GM12878 (cell line): ENCODE data around the gene EXOC3L1. TPM values are rescaled to one million over a fixed set of nuclear protein-coding genes. Genes with fewer than 3 reads are reported as not detected.

Source experiments
- ATAC-seq: fragments of 200-7000 bp; cut with Tn5 transposase; 3 replicates; pipeline ENCODE4 v1.9.1; 2020; ENCODE audit warnings: mild to moderate bottlenecking, moderate library complexity
- BruUV-seq: library from RNA; stranded (reverse); fragments of 400-500 nt; replicated peaks from 2 replicates; lab custom pipeline; 2021; lab: Mats Ljungman, UMichigan
- CTCF ChIA-PET: fragments of 300-600 bp; sonication (Branson Sonifier 250); formaldehyde crosslinking; extraction: SDS; loops from one replicate; lab custom pipeline; 2021; ENCODE audit warnings: inconsistent platforms; lab: Yijun Ruan, JAX
- POLR2A ChIA-PET: fragments of 350-600 bp; formaldehyde crosslinking; extraction: SDS; loops from one replicate; lab custom pipeline; 2021; ENCODE audit warnings: inconsistent platforms; lab: Charles Lee
- RAD21 ChIA-PET: fragments of 300-600 bp; sonication (Branson Sonifier 250); formaldehyde crosslinking; loops from one replicate; lab custom pipeline; 2023; ENCODE audit warnings: antibody characterized with exemption; ENCODE audit not compliant: unreplicated experiment; lab: Charles Lee
- SMC1A ChIA-PET: fragments of 300-600 bp; sonication (Branson Sonifier 250); formaldehyde crosslinking; loops from one replicate; lab custom pipeline; 2023; ENCODE audit not compliant: unreplicated experiment, uncharacterized antibody; lab: Charles Lee
- DNase-seq: peaks from one replicate; pipeline ENCODE4 v3.0.0-alpha.2; 2011; ENCODE audit warnings: low read depth, low spot score
- FAIRE-seq: peaks from 3 replicates; lab custom pipeline; 2011; peaks lifted over from hg19 to GRCh38; lab: Jason Lieb, UNC
- H2AFZ ChIP-seq: 2 replicates; pipeline ENCODE4 v1.6.0; 2011; ENCODE audit warnings: low read depth, low read length, control low read depth; ENCODE audit not compliant: control insufficient read depth
- H3K27ac ChIP-seq: 2 replicates; pipeline ENCODE4 v1.5.1; 2011; ENCODE audit warnings: control low read depth; ENCODE audit not compliant: control insufficient read depth, insufficient read depth
- H3K27me3 ChIP-seq, 2 experiments: replicated peaks in 1 of 2; 2 replicates each; pipeline versions ENCODE4 v1.6.0 to v1.6.1; 2011; ENCODE audit warnings: low read length in 1 of 2; ENCODE audit not compliant: control insufficient read depth in 2 of 2, insufficient read depth in 2 of 2
- H3K36me3 ChIP-seq, 2 experiments: 2 replicates each; pipeline ENCODE4 v1.5.1; 2011; ENCODE audit warnings: low read length in 1 of 2; ENCODE audit not compliant: control insufficient read depth in 2 of 2, insufficient read depth in 2 of 2
- H3K4me1 ChIP-seq: 2 replicates; pipeline ENCODE4 v1.6.1; 2011; ENCODE audit warnings: mild to moderate bottlenecking, low read length, moderate library complexity, mixed read lengths; ENCODE audit not compliant: control insufficient read depth, insufficient read depth
- H3K4me2 ChIP-seq: 2 replicates; pipeline ENCODE4 v1.6.0; 2011; ENCODE audit warnings: control low read depth; ENCODE audit not compliant: control insufficient read depth, insufficient read depth
- H3K4me3 ChIP-seq: fragments of 200-600 bp; sonication (generic); 2 replicates; pipeline ENCODE4 v1.5.1; 2016
- H3K79me2 ChIP-seq: 2 replicates; pipeline ENCODE4 v1.6.0; 2011; ENCODE audit warnings: low read length; ENCODE audit not compliant: control insufficient read depth, insufficient read depth
- H3K9ac ChIP-seq: 2 replicates; pipeline ENCODE4 v1.8.0; 2011; ENCODE audit warnings: low read length, control low read depth, mixed read lengths; ENCODE audit not compliant: control insufficient read depth, insufficient read depth
- H3K9me3 ChIP-seq: replicated peaks from 3 replicates; pipeline ENCODE4 v1.5.1; 2011; ENCODE audit warnings: mild to moderate bottlenecking, low read length; ENCODE audit not compliant: control insufficient read depth, insufficient read depth
- H4K20me1 ChIP-seq: 2 replicates; pipeline ENCODE4 v1.6.0; 2011; ENCODE audit not compliant: control insufficient read depth, insufficient read depth
- ASH2L ChIP-seq: fragments of 300-600, 200-600 bp; sonication (generic); IDR thresholded peaks from 2 replicates; pipeline ENCODE4 v1.6.1; 2017; ENCODE audit warnings: low read depth, mild to moderate bottlenecking, borderline replicate concordance
- BHLHE40 ChIP-seq, 2 experiments: fragments of 450-650 bp in 1 of 2; IDR thresholded peaks; 2 replicates each; pipeline ENCODE4 v1.6.1; 2011 to 2017; ENCODE audit warnings: low read depth in 2 of 2, borderline replicate concordance in 1 of 2, improper control_type of control experiment in 1 of 2, low read length in 1 of 2, mild to moderate bottlenecking in 1 of 2
- CHD2 ChIP-seq: IDR thresholded peaks from 2 replicates; pipeline ENCODE4 v1.6.1; 2011; ENCODE audit warnings: low read depth, low read length, improper control_type of control experiment, borderline replicate concordance
- E4F1 ChIP-seq: fragments of 450-650 bp; IDR thresholded peaks from 2 replicates; pipeline ENCODE4 v1.6.1; 2018; ENCODE audit warnings: borderline replicate concordance, mild to moderate bottlenecking; ENCODE audit not compliant: partially characterized antibody
- HDGF ChIP-seq: fragments of 450-650 bp; IDR thresholded peaks from 2 replicates; pipeline ENCODE4 v1.6.1; 2016; ENCODE audit warnings: antibody characterized with exemption
- IKZF1 ChIP-seq: fragments of 450-650 bp; conservative IDR thresholded peaks from 2 replicates; pipeline ENCODE4 v1.6.1; 2017; ENCODE audit warnings: antibody characterized with exemption, mild to moderate bottlenecking
- IRF5 ChIP-seq: fragments of 450-650 bp; IDR thresholded peaks from 2 replicates; pipeline ENCODE4 v1.6.1; 2017; ENCODE audit warnings: borderline replicate concordance
- MLLT1 ChIP-seq: fragments of 450-650 bp; IDR thresholded peaks from 2 replicates; pipeline ENCODE4 v1.6.1; 2016; ENCODE audit warnings: mild to moderate bottlenecking
- MXI1 ChIP-seq: fragments of 150-350 bp; IDR thresholded peaks from 2 replicates; pipeline ENCODE4 v1.6.1; 2011; ENCODE audit warnings: low read depth, mild to moderate bottlenecking, inconsistent platforms, low read length, improper control_type of control experiment
- PAX5 ChIP-seq: IDR thresholded peaks from 2 replicates; pipeline ENCODE4 v1.6.1; 2011; ENCODE audit warnings: low read depth, low read length, borderline replicate concordance
- PRDM15 ChIP-seq: fragments of 450-650 bp; formaldehyde crosslinking; IDR thresholded peaks from 2 replicates; pipeline ENCODE4 v1.4.0; 2020; ENCODE audit warnings: mild to moderate bottlenecking, moderate library complexity
- RBBP5 ChIP-seq: fragments of 200-600 bp; sonication (generic); conservative IDR thresholded peaks from 2 replicates; pipeline ENCODE4 v1.6.1; 2016
- SIN3A ChIP-seq: IDR thresholded peaks from 2 replicates; pipeline ENCODE4 v1.6.1; 2012; ENCODE audit warnings: low read depth, low read length, improper control_type of control experiment
- SPI1 ChIP-seq: IDR thresholded peaks from 2 replicates; pipeline ENCODE4 v1.6.1; 2011; ENCODE audit warnings: low read depth, mild to moderate bottlenecking, low read length, moderate library complexity, borderline replicate concordance; ENCODE audit not compliant: insufficient read depth
- ZNF622 ChIP-seq: fragments of 450-650 bp; IDR thresholded peaks from 2 replicates; pipeline ENCODE4 v1.6.1; 2017; ENCODE audit warnings: mild to moderate bottlenecking, inconsistent platforms
- ZZZ3 ChIP-seq: IDR thresholded peaks from 2 replicates; pipeline ENCODE4 v1.6.1; 2011; ENCODE audit warnings: low read depth; ENCODE audit not compliant: control insufficient read depth, insufficient read length
- WGBS: methylation state at CpG from one replicate; pipeline ENCODE4 v1.1.6; 2016; ENCODE audit warnings: low lambda C conversion rate; ENCODE audit not compliant: insufficient replicate concordance, insufficient coverage; ENCODE audit errors: missing lambda C conversion rate; 5-methylcytosine and 5-hydroxymethylcytosine counted together
- in situ Hi-C: fragments of 300-500 bp; cut with MboI; formaldehyde crosslinking; loops from 9 replicates; pipeline ENCODE4 v1.14.3; 2018; ENCODE audit warnings: mixed read lengths
- intact Hi-C: fragments of 100-400 bp; cut with micrococcal nuclease; formaldehyde crosslinking; loops from one replicate; pipeline ENCODE4 v1.14.2; 2022; ENCODE audit not compliant: unreplicated experiment
- polyA plus RNA-seq, 11 experiments: library from polyadenylated mRNA; depleted of rRNA in 4 of 11; unstranded in 6 of 11; stranded (reverse) in 5 of 11; fragments of >200 nt; fragmentation: Nextera tagmentation in 4 of 11; fragmentation: Illumina TruSeq in 1 of 11; extraction: Ambion mirVana in 4 of 11; extraction: Trizol in 1 of 11; gene quantifications; 1 replicate in 1 of 11; 2 replicates in 10 of 11; pipeline versions ENCODE4 v1.2.1 to v1.2.3, GENCODE V29; 2011 to 2016; ENCODE audit warnings: inconsistent platforms in 2 of 11, missing spikeins in 2 of 11, low read depth in 1 of 11
- total RNA-seq, 4 experiments: library from RNA; depleted of rRNA in 3 of 4; stranded (reverse); fragments of >200 nt in 3 of 4; fragmentation: Illumina TruSeq in 1 of 4; extraction: Trizol in 1 of 4; gene quantifications; 2 replicates each; pipeline versions ENCODE4 v1.2.1 to v1.2.3, GENCODE V29; 2013 to 2021

Gene EXOC3L1
- total and polyA plus RNA-seq, 10 of the 15 experiments (the other 5 are each of a cell fraction or from before 2014, with no cell fraction given), result 0.07 to 0.42 TPM; not detected in 8

- intact Hi-C loops (no loop called here), in situ Hi-C loops (no loop called here)
- Histone ChIP-seq H3K4me1 (no peaks in the 10 kb centered on the region; the same call in 1 of the 2 replicates), H3K9ac (no peak overlapping the region), H3K9me3 (no peaks in the 10 kb centered on the region), H3K4me3 (no peak overlapping the region), H4K20me1 (no peaks in the 10 kb centered on the region), H3K27me3 (no peaks in the 10 kb centered on the region), H2AFZ (no peak overlapping the region), H3K36me3 (peaks cover 19 to 23% of the 10 kb centered on the region in 2 experiments; a peak in 3 of 4 replicates), H3K4me2 (no peak overlapping the region), H3K27ac (no peak overlapping the region), H3K79me2 (no peaks in the 10 kb centered on the region)
- no peak for FAIRE-seq
- ATAC-seq, result no peak
- POLR2A ChIA-PET, result no interaction called here
- BruUV-seq, result no TSS peak
- CTCF ChIA-PET, result no interaction called here
- 100% methylated on average over 2 of the region's 2 CpGs for WGBS
- TF ChIP-seq SPI1 (no peak), MLLT1 (no peak), PRDM15 (CRISPR knock-in tag) (no peak), IRF5 (no peak), ZNF622 (no peak), CHD2 (no peak), ASH2L (no peak), E4F1 (no peak), ZZZ3 (no peak), BHLHE40 (IDR thresholded peaks at IDR 0.05; ENCODE audit: borderline replicate concordance in 1 of 2, low read depth in 2 of 2, low read length in 1 of 2) (no peak), RBBP5 (no peak), SIN3A (no peak), HDGF (no peak), MXI1 (no peak), IKZF1 (no peak), PAX5 (no peak)
- RAD21 ChIA-PET, result no interaction called here
- SMC1A ChIA-PET, result no interaction called here
- DNase-seq, result no peak
These were observed 41.7 kb downstream of the EXOC3L1 start for GRCh38 chr16:67148221-67148620.
